SK-N-DZ (cell line): Measurements from ENCODE around the gene CCDC92.

Experiments used
- DNase-seq: peaks from one replicate; pipeline ENCODE4 v3.0.0-alpha.2; 2015; ENCODE audit warnings: low spot score

The CCDC92 gene

GRCh38 chr12:124002021-124002644, 29.5 kb upstream of the CCDC92 start:
- DNase-seq: no peak

GRCh38 chr12:124001343-124001742, 28.7 kb upstream of the CCDC92 start:
- DNase-seq: no peak

GRCh38 chr12:124000111-124000510, 27.5 kb upstream of the CCDC92 start:
- DNase-seq: no peak

GRCh38 chr12:123998991-123999359, 26.3 kb upstream of the CCDC92 start:
- no peak for DNase-seq

GRCh38 chr12:123998344-123998990, 25.8 kb upstream of the CCDC92 start:
- DNase-seq: peak; percentile 92

- no peak for DNase-seq
These were observed 25.3 kb upstream of the CCDC92 start for GRCh38 chr12:123997908-123998307.

GRCh38 chr12:123997033-123997822, 24.6 kb upstream of the CCDC92 start:
- no peak for DNase-seq

GRCh38 chr12:123996581-123996980, 23.9 kb upstream of the CCDC92 start:
- peak; percentile 41 for DNase-seq

GRCh38 chr12:123995023-123995748, 22.6 kb upstream of the CCDC92 start:
- no peak for DNase-seq

GRCh38 chr12:123992118-123992825, 19.6 kb upstream of the CCDC92 start:
- DNase-seq: no peak

GRCh38 chr12:123991372-123991951, 18.8 kb upstream of the CCDC92 start:
- DNase-seq: no peak

GRCh38 chr12:123990511-123990910, 17.9 kb upstream of the CCDC92 start:
- DNase-seq: no peak

GRCh38 chr12:123989753-123990152, 17.1 kb upstream of the CCDC92 start:
- DNase-seq: no peak

- DNase-seq: no peak
These were observed 16.5 kb upstream of the CCDC92 start for GRCh38 chr12:123989168-123989567.

- DNase-seq: no peak
These were observed 14.4 kb upstream of the CCDC92 start for GRCh38 chr12:123987022-123987421.

GRCh38 chr12:123986374-123986965, 13.8 kb upstream of the CCDC92 start:
- DNase-seq: no peak

GRCh38 chr12:123984903-123985302, 12.3 kb upstream of the CCDC92 start:
- DNase-seq: no peak

GRCh38 chr12:123983822-123984485, 11.3 kb upstream of the CCDC92 start:
- DNase-seq: peak; percentile 72

GRCh38 chr12:123982269-123982668, 9.6 kb upstream of the CCDC92 start:
- DNase-seq: no peak

- no peak for DNase-seq
These were observed 6.9 kb upstream of the CCDC92 start for GRCh38 chr12:123979566-123979965.
